Stomach (tissue), 9 donors: ENCODE data around the gene USP47. TPM values are rescaled to one million over a fixed set of nuclear protein-coding genes. Genes with fewer than 3 reads are reported as not detected.

ENCODE experiments used
- DNase-seq, 2 donors: peaks; one replicate each; pipeline versions ENCODE4 v3.0.0 to v3.0.0-alpha.2; 2013 to 2019
- H3K27ac ChIP-seq, 5 donors: fragments of 200-600 bp in 4 of 5; sonication (generic) in 4 of 5; one replicate each; pipeline ENCODE4 v1.5.1; 2013 to 2019; ENCODE audit warnings: mild to moderate bottlenecking in 1 of 5, moderate library complexity in 1 of 5
- H3K27me3 ChIP-seq, 3 donors: fragments of 200-600 bp; sonication (generic); one replicate each; pipeline ENCODE4 v1.5.1; 2017 to 2019; ENCODE audit warnings: mixed run types in 1 of 3
- H3K36me3 ChIP-seq, 4 donors: fragments of 200-600 bp; sonication (generic); 1 replicate in 3 of 4; 2 replicates in 1 of 4; pipeline ENCODE4 v1.5.1; 2016 to 2019
- H3K4me1 ChIP-seq, 4 donors: fragments of 200-600 bp; sonication (generic); one replicate each; pipeline ENCODE4 v1.5.1; 2016 to 2019
- H3K4me3 ChIP-seq, 4 donors: fragments of 200-600 bp; sonication (generic) in 3 of 4; one replicate each; pipeline ENCODE4 v1.5.1; 2016 to 2019; ENCODE audit warnings: mild to moderate bottlenecking in 1 of 4
- H3K9me3 ChIP-seq, 4 donors: fragments of 200-600 bp; sonication (generic); one replicate each; pipeline ENCODE4 v1.5.1; 2016 to 2019
- EP300 ChIP-seq: sonication (generic); formaldehyde crosslinking; IDR thresholded peaks from one replicate; pipeline ENCODE4 v1.6.1; 2017; ENCODE audit warnings: antibody characterized with exemption
- POLR2A ChIP-seq, 4 donors: fragments of 450-650 bp; IDR thresholded peaks; one replicate each; pipeline ENCODE4 v1.6.1; 2016; ENCODE audit warnings: antibody characterized with exemption in 4 of 4, control low read depth in 2 of 4, mild to moderate bottlenecking in 1 of 4, moderate library complexity in 1 of 4
- POLR2AphosphoS5 ChIP-seq, 3 donors: sonication (generic); formaldehyde crosslinking; IDR thresholded peaks; one replicate each; pipeline ENCODE4 v1.6.1; 2016; ENCODE audit warnings: antibody characterized with exemption in 3 of 3
- WGBS, 5 donors: extraction: QIAGEN DNeasy Blood & Tissue Kit in 3 of 5; methylation state at CpG; one replicate each; pipeline versions ENCODE4 v1.1.5 to v1.1.7; 2013 to 2018; 5-methylcytosine and 5-hydroxymethylcytosine counted together
- intact Hi-C: fragments of 100-400 bp; cut with DNase I; formaldehyde crosslinking; loops from one replicate; pipeline ENCODE4 v1.15.1; 2023; ENCODE audit warnings: low total_unique reads
- polyA plus RNA-seq, 3 donors: library from polyadenylated mRNA; stranded (reverse); fragments of 200-250 nt; gene quantifications; one replicate each; pipeline ENCODE4 v1.2.3, GENCODE V29; 2013
- total RNA-seq, 5 donors: library from RNA; depleted of rRNA; stranded (reverse); fragments of >200 nt; gene quantifications; one replicate each; pipeline versions ENCODE4 v1.1.0 to v1.2.3, GENCODE V29; 2014 to 2016
- TF ChIP-seq, protein P1 (sequence below), 7 experiments: fragments of 450-650 bp in 4 of 7; fragments of 200-600 bp in 3 of 7; sonication (generic) in 3 of 7; IDR thresholded peaks; one replicate each; pipeline ENCODE4 v1.5.1; 2016 to 2019; ENCODE audit warnings: antibody characterized with exemption in 7 of 7, control low read depth in 2 of 7, mild to moderate bottlenecking in 1 of 7
- donor health status: healthy with polysubstance abuse.
- donor health status: Bipolar disorder and iron deficiency.
- donor health status: healthy.

Gene USP47
- total and polyA plus RNA-seq, 8 donors, result 14.6 to 200 (median 48.8) TPM

DNA sequence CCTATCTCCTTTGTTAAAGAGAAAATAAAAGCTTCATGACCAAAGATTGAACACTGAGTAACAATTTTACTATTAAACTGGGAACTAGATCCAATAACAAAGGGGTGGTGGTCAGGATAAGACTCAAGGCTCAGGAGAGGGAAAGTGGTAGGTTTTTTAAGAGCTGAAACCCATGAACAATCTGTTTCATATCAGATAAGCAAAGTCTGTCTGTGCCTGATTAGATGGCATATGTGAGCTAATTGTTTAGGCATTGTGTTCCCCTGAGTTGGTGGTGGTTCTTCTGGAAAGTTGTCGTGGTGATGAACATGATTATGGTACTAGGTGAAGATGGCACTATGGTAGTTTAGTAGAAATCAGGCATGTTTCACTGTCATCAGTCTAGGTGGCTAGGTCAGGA is 24.4 kb downstream of the USP47 start:
- H3K27ac ChIP-seq, result no peak overlapping the region
- H3K9me3 ChIP-seq, result peaks cover 0 to 9% (median under 1%) of the 10 kb centered on the region in 4 donors
- intact Hi-C loops, result no loop called here
- H3K36me3 ChIP-seq, result no peaks in the 10 kb centered on the region
- no peak for DNase-seq
- WGBS, 5 donors, result 75 to 90% (median 86%) methylated on average over 1 of the region's 1 CpG
- TF ChIP-seq, protein P1, sequence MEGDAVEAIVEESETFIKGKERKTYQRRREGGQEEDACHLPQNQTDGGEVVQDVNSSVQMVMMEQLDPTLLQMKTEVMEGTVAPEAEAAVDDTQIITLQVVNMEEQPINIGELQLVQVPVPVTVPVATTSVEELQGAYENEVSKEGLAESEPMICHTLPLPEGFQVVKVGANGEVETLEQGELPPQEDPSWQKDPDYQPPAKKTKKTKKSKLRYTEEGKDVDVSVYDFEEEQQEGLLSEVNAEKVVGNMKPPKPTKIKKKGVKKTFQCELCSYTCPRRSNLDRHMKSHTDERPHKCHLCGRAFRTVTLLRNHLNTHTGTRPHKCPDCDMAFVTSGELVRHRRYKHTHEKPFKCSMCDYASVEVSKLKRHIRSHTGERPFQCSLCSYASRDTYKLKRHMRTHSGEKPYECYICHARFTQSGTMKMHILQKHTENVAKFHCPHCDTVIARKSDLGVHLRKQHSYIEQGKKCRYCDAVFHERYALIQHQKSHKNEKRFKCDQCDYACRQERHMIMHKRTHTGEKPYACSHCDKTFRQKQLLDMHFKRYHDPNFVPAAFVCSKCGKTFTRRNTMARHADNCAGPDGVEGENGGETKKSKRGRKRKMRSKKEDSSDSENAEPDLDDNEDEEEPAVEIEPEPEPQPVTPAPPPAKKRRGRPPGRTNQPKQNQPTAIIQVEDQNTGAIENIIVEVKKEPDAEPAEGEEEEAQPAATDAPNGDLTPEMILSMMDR (IDR thresholded peaks at IDR 0.05), result no peak
- H3K27me3 ChIP-seq, result no peaks in the 10 kb centered on the region
- peaks cover 8 to 60% (median 39%) of the 10 kb centered on the region in 4 donors for H3K4me1 ChIP-seq
- H3K4me3 ChIP-seq, result no peak overlapping the region

DNA sequence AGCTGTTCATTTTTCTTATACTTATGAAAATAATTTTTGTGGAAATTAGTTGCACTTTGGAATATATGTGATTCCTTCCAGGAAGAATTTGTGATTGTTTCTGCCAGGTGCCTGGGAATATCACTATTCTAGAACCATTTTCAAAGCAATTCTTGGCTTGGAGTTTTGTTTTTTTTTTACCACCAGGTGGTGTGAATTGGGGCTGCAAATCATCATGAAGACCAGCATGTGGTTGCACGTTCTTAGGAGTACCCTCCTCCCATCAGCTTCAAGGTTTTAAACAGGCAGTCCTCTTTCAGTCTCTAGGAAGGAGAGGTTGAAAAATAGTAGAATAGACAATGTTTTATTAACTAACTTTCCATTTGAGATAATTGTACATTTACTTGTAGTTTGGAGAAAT is 25.9 kb downstream of the USP47 start:
- Histone ChIP-seq H3K27ac (no peak overlapping the region), H3K4me3 (no peak overlapping the region), H3K4me1 (peaks cover 20 to 62% (median 45%) of the 10 kb centered on the region in 4 donors), H3K27me3 (no peaks in the 10 kb centered on the region), H3K36me3 (no peaks in the 10 kb centered on the region), H3K9me3 (peaks cover 0 to 9% (median under 1%) of the 10 kb centered on the region in 4 donors)
- 89 to 97% (median 95%) methylated on average over 1 of the region's 1 CpG for WGBS, 5 donors
- intact Hi-C loops, result no loop called here
- no peak for TF ChIP-seq EP300
- TF ChIP-seq POLR2A (IDR thresholded peaks at IDR 0.05), result no peak
- no peak for TF ChIP-seq POLR2AphosphoS5 (IDR thresholded peaks at IDR 0.05)
- TF ChIP-seq, protein P1 (IDR thresholded peaks at IDR 0.05), result no peak
- DNase-seq, result no peak

DNA sequence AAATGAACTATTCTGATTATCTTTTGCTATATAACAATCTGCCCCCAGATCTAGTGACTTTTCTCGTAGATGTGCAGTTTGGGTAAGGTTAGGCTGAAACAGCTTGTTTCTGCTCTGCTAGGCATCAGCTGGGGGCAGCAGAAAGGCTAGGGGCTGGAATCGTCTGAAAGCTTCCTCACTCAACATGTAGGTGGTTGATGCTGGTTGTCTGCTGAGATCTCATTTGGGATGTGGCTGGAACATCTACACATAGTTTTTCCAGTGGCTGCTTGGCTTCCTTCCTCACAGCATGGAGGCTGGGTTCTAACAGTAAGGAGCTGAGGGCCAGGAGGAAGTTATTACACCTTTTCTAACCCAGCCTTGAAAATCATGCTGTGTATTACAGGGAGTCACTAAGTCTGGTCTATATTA is 30.2 kb downstream of the USP47 start:
- H3K9me3 ChIP-seq, result peaks cover 0 to 3% (median under 1%) of the 10 kb centered on the region in 4 donors
- no peak overlapping the region for H3K4me3 ChIP-seq
- H3K27ac ChIP-seq, result no peak overlapping the region
- no peaks in the 10 kb centered on the region for H3K27me3 ChIP-seq
- no peak for DNase-seq
- TF ChIP-seq POLR2AphosphoS5 (IDR thresholded peaks at IDR 0.05), result no peak
- TF ChIP-seq EP300, result no peak
- TF ChIP-seq, protein P1 (IDR thresholded peaks at IDR 0.05), result no peak
- TF ChIP-seq POLR2A (IDR thresholded peaks at IDR 0.05), result no peak
- peaks cover 10 to 57% (median 32%) of the 10 kb centered on the region in 4 donors for H3K4me1 ChIP-seq
- 21 to 48% (median 30%) methylated on average over 2 of the region's 2 CpGs for WGBS, 5 donors
- peaks cover 0 to 13% (median 2%) of the 10 kb centered on the region in 4 donors for H3K36me3 ChIP-seq
- intact Hi-C loops, result no loop called here

DNA sequence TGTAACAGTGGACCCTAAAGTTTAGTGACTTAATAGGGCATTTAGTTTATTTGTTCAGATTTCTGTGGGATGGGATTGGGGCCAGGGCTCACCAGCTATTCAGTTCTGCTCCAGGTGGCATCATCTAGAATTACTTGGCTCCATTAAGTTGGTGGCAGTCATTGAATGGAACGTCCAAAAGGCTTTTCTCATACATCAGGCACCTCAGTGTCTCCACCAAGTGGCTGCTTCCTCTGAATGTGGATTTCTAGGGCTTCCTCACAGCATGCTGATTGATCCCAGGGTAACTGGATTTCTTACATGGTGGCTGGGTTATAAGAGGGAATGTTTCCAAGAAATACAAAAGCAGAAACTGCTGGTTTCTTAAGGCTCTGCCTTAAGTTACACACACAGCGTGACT is 34.7 kb downstream of the USP47 start:
- H3K4me1 ChIP-seq, result peaks cover 9 to 54% (median 34%) of the 10 kb centered on the region in 4 donors
- WGBS, 5 donors, result 81 to 94% (median 87%) methylated on average over 2 of the region's 2 CpGs
- H3K9me3 ChIP-seq, result no peaks in the 10 kb centered on the region
- DNase-seq, result no peak
- TF ChIP-seq POLR2A (IDR thresholded peaks at IDR 0.05) (no peak), POLR2AphosphoS5 (IDR thresholded peaks at IDR 0.05) (no peak), EP300 (no peak)
- TF ChIP-seq, protein P1 (IDR thresholded peaks at IDR 0.05), result no peak
- H3K4me3 ChIP-seq, result no peak overlapping the region
- no peak overlapping the region for H3K27ac ChIP-seq
- intact Hi-C loops, result no loop called here
- peaks cover 0 to 16% (median 2%) of the 10 kb centered on the region in 4 donors for H3K36me3 ChIP-seq
- no peaks in the 10 kb centered on the region for H3K27me3 ChIP-seq
